Stomach smooth muscle (tissue), 2 donors: Measurements from ENCODE around the gene NUDT14.

ENCODE experiments used
- H3K27ac ChIP-seq: one replicate; pipeline ENCODE4 v1.7.0; 2013; ENCODE audit warnings: mild to moderate bottlenecking, low read length, inconsistent platforms
- H3K27me3 ChIP-seq, 2 donors: one replicate each; pipeline ENCODE4 v1.7.0; 2013; ENCODE audit warnings: low read length in 2 of 2; ENCODE audit not compliant: insufficient read depth in 2 of 2, control insufficient read depth in 1 of 2
- H3K36me3 ChIP-seq, 2 donors: one replicate each; pipeline ENCODE4 v1.7.0; 2013; ENCODE audit warnings: low read length in 2 of 2; ENCODE audit not compliant: control insufficient read depth in 2 of 2, insufficient read depth in 2 of 2
- H3K4me1 ChIP-seq: one replicate; pipeline ENCODE4 v1.7.0; 2013; ENCODE audit warnings: low read length; ENCODE audit not compliant: control insufficient read depth, insufficient read depth
- H3K4me3 ChIP-seq, 2 donors: one replicate each; pipeline ENCODE4 v1.7.0; 2013; ENCODE audit warnings: low read length in 2 of 2
- H3K9ac ChIP-seq, 2 donors: one replicate each; pipeline ENCODE4 v1.7.0; 2013; ENCODE audit warnings: low read length in 2 of 2, mild to moderate bottlenecking in 1 of 2
- H3K9me3 ChIP-seq, 2 donors: one replicate each; pipeline ENCODE4 v1.7.0; 2013; ENCODE audit warnings: low read length in 2 of 2; ENCODE audit not compliant: control insufficient read depth in 2 of 2
- donor health status: healthy.
- donor health status: Pancreatic carcinoma.

NUDT14 gene

DNA sequence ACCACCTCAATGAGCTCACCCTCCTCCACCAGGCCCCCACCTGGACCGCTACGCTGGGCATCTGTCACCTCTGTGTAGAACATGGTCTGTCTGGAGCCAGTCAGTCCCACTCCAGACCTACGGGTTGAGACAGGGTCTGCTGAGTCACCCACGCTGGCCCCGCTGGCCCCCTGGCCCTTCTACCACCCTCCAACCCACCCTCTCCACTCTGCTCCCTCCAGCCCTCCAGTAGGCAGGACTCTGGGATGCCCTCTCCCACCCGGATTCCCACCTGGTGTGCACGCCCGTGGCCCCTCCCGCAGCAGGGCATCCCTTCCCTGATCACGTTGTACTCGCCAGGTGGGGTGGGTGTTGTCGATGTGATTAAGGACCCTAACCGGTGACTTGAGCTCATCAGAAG lies 8.0 kb downstream of the NUDT14 start:
- Histone ChIP-seq H3K27me3 (peaks cover 2 to 6% of the 10 kb centered on the region in 2 donors), H3K9ac (no peak overlapping the region), H3K9me3 (no peaks in the 10 kb centered on the region), H3K36me3 (no peaks in the 10 kb centered on the region), H3K27ac (no peak overlapping the region), H3K4me3 (no peak overlapping the region), H3K4me1 (peaks cover 16% of the 10 kb centered on the region)

DNA sequence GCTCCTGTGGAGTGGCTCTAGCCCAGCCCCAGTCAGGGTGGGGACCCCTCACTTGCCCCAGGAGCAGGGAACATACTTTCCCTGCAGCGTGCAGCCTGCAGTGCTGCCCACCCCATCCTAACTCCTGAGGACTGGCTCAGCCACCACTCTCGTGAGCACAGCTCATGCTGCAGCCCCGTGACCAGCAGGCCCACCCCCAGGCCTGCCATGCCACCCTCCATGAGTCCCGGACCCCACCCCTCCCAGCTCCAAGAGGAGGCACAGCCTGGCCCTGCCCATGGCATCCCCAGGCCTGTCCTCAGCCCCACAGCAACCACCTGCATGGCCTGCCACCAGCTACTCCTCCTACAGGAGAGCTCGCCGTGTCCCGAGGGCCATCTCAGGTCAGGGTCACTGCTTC lies 8.6 kb downstream of the NUDT14 start:
- peaks cover 2 to 9% of the 10 kb centered on the region in 2 donors for H3K27me3 ChIP-seq
- peaks cover 21% of the 10 kb centered on the region for H3K4me1 ChIP-seq

DNA sequence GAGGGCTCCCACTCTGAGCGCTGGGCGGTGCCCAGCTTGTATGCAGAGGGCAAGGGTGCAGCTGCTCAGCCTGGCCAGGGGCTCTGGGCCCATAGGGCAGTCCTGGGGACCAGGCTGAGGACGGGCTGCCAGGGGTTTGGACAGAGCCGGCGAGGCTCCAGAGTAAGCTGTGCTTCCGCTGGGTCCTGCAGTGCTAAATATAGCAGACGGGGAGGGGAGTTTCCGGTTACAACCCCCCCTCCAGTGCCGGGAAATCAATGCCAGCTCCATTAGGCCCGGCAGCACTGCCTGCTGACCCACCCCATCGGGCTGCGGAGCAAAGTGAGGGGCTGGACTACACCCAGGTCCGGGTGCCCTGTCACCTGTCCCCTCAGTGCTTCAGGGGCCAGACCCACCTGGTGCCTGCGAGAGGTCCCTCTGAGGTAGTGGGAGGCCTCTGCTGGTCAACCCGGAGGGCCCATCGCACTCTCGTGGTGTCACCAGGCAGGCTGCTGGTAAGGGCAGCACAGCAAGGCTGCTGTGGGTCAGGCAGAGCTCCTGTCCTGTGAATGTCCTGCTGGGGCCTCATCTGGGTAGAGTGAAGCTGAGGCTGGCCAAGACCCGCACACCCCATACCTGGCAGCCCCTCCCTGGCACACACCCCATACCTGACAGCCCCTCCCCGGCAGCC lies 10.0 kb downstream of the NUDT14 start:
- H3K4me1 ChIP-seq = peaks cover 29% of the 10 kb centered on the region
- H3K9ac ChIP-seq = no peak overlapping the region
- H3K36me3 ChIP-seq = no peaks in the 10 kb centered on the region
- peaks cover 8 to 19% of the 10 kb centered on the region in 2 donors for H3K27me3 ChIP-seq
- no peak overlapping the region for H3K4me3 ChIP-seq
- no peaks in the 10 kb centered on the region for H3K9me3 ChIP-seq
- H3K27ac ChIP-seq = no peak overlapping the region

More for the DNA sequence above, 8.6 kb downstream of the NUDT14 start:
- H3K9ac ChIP-seq = no peak overlapping the region
- H3K4me3 ChIP-seq = no peak overlapping the region
- no peaks in the 10 kb centered on the region for H3K9me3 ChIP-seq
- no peaks in the 10 kb centered on the region for H3K36me3 ChIP-seq
- no peak overlapping the region for H3K27ac ChIP-seq

DNA sequence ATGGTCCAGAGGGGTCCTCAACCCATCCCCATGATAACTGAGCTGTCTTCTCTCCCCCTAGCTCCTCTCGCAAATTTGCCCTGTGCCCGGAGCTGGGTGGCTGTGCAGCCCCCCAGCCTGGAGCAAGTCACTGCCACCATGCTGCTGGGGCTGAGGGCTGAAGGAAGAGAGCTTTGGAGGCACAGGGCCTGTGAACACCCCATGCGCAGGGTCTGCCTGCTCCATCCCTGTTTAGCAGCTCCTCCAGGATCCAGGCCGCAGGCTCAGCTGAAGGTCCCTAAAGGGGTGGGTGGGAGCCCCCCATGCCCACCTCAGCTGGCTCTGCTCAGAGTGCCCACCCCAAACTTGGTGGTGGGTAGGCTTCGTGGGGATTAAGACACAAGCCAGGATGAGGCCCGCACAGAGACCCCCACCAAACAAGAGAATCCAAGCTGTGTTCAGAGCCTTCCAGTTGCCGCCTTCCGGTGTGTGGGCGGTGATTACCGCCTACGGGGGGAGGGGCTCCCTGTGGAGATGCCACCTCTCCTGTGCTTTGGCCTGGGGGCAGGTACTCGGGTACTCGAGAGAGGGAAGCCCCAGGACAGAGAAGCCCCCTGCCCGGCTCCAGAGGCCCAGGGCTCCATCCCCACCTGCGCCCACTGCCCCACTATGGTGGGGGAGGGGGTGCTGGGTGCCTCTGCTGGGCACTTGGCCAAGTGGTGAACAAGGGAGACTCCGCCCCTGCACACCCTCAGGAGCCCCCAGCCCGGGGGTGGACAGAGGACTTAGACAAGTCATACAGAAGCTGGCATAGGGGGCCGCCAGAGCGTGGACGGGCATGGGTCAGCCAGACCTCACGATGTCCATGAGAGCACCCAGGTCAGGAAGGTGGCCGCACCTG lies 11.1 kb downstream of the NUDT14 start:
- Histone ChIP-seq H3K36me3 (no peaks in the 10 kb centered on the region), H3K4me1 (peaks cover 28% of the 10 kb centered on the region), H3K9ac (no peak overlapping the region), H3K27ac (no peak overlapping the region), H3K27me3 (peaks cover 9 to 19% of the 10 kb centered on the region in 2 donors), H3K9me3 (no peaks in the 10 kb centered on the region), H3K4me3 (no peak overlapping the region)

DNA sequence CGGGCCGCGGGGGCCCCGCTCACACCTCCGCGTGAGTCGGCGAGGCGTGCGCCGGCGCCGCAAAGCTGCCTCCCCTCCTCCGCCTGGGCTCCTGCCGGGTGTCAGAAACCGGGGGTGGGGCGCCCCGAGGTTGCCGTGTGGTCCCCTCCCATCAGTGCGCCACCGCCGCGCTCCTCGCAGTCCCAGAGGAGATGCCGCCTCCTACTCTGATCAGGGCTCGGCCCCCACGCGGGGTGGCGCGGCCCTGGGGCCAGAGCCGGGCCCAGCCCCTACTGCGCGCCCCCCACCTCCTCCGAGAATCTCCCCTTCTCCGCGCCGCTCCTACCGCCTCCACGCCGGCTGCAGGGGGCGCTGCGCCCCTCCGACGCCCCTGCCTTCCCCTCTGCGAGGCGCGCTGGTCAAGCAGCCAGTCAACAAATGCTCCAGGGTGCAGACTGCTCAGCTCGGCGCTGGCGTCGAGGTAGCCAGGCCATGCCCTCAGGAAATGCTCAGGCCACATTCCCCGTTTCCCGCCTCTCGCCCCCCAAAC lies 12.1 kb downstream of the NUDT14 start:
- Histone ChIP-seq H3K9me3 (no peaks in the 10 kb centered on the region), H3K27ac (no peak overlapping the region)

DNA sequence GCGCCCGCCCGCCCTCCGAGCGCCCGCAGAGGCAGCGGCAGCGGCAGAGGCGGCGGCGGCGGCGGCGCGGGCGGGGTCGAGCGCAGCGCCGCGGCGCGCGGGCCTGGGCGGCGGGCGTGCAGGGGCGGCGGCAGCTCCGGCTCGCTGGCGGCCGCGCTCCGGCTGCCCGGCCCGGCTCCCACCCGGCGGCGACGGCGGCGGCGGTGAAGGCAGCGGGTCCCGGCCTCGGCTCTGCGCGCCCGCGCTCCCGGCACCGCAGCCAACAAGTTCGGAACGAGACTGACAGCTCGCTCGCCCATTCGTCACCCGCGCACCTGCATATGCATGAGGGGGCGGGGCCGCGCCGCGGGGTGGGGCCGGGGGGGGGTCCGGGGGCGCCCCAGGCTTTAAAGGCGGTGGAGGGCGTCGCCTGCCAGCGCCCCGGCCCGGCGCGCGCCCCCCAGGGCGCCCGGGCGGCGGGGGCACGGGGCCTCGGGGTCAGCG lies 12.6 kb downstream of the NUDT14 start, which contains the start of gene JAG2:
Gene JAG2 (minus strand): TSS at position 281 of the 483 bp plus-strand sequence. CDS start 356 bp downstream, outside the sequence.
- H3K9ac ChIP-seq = no peak within 1 kb of the TSS
- no peaks in the 10 kb centered on the region for H3K36me3 ChIP-seq
- peak within 1 kb of the TSS; percentile 35 to 68 for H3K4me3 ChIP-seq
- H3K27me3 ChIP-seq = peaks cover 10 to 19% of the 10 kb centered on the region in 2 donors
- H3K27ac ChIP-seq = no peak within 1 kb of the TSS
- H3K4me1 ChIP-seq = peaks cover 25% of the 10 kb centered on the region
- H3K9me3 ChIP-seq = no peaks in the 10 kb centered on the region

More for the DNA sequence above, 12.1 kb downstream of the NUDT14 start:
- Histone ChIP-seq H3K36me3 (no peaks in the 10 kb centered on the region), H3K4me1 (peaks cover 25% of the 10 kb centered on the region), H3K4me3 (peak overlapping the region in 1 of 2 donors; percentile 35), H3K27me3 (peaks cover 10 to 19% of the 10 kb centered on the region in 2 donors), H3K9ac (no peak overlapping the region)

DNA sequence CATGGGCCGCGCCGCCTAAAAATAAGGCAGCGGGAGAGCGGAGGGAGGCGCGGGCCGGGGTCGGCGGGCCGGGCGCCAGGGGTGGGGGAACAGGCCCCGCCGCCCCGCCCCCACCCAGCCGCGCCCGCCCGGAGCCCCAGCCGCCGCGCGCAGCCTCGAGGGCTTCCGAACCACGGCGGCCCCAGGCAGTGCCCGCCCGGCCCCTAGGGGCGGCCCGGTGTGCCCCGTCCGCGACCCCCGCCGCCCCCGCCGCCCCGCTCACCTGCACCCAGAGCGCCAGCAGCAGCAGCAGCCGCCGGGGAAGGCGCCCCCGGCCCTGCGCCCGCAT lies 13.1 kb downstream of the NUDT14 start:
- H3K4me1 ChIP-seq = peaks cover 25% of the 10 kb centered on the region
- H3K27me3 ChIP-seq = peaks cover 10 to 19% of the 10 kb centered on the region in 2 donors
- H3K4me3 ChIP-seq = peak overlapping the region in 1 of 2 donors; percentile 68
- no peak overlapping the region for H3K27ac ChIP-seq
- no peaks in the 10 kb centered on the region for H3K9me3 ChIP-seq
- no peaks in the 10 kb centered on the region for H3K36me3 ChIP-seq
- H3K9ac ChIP-seq = no peak overlapping the region

DNA sequence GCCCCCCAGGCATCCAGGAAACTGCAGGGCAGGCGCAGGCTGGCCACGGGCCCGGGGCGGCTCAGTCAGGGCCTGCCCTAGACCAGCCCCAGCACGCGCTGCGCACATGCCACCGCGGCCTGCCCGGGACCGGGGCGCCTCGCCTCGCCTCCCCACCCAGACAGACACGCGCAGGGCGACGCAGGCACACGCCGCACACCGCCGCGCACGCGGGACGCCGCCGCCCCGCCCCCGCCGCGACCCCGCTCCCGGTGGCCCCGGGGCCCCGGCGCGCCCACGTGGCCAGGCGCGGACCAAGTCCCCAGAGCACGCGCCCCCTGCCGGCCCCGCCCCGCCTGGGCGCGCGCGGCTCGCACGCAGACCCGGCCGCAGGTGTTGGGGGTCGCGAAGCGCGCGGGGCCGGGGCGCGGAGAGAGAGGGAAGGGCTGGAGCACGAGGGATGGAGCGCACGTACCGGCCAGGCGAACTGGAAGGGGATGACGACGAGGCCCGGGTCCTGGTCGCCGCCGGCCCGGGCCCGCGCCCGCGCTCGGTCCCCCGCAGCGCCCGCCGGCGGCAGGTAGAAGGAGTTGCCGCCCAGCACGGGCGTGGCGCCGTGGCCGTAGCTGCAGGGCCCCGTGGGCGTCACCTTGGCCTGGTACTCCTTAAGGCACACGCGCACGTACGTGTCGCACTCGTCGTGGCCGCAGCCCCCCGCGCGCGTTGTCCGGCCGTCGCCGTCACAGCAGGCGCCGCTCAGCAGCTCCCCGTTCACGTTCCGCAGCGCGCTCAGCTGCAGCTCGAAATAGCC lies 13.6 kb downstream of the NUDT14 start:
- no peak overlapping the region for H3K9ac ChIP-seq
- H3K4me1 ChIP-seq = peaks cover 25% of the 10 kb centered on the region
- H3K27ac ChIP-seq = no peak overlapping the region
- H3K4me3 ChIP-seq = peak overlapping the region; percentile 35 to 68
- peaks cover 11 to 19% of the 10 kb centered on the region in 2 donors for H3K27me3 ChIP-seq
- no peaks in the 10 kb centered on the region for H3K9me3 ChIP-seq
- no peaks in the 10 kb centered on the region for H3K36me3 ChIP-seq

DNA sequence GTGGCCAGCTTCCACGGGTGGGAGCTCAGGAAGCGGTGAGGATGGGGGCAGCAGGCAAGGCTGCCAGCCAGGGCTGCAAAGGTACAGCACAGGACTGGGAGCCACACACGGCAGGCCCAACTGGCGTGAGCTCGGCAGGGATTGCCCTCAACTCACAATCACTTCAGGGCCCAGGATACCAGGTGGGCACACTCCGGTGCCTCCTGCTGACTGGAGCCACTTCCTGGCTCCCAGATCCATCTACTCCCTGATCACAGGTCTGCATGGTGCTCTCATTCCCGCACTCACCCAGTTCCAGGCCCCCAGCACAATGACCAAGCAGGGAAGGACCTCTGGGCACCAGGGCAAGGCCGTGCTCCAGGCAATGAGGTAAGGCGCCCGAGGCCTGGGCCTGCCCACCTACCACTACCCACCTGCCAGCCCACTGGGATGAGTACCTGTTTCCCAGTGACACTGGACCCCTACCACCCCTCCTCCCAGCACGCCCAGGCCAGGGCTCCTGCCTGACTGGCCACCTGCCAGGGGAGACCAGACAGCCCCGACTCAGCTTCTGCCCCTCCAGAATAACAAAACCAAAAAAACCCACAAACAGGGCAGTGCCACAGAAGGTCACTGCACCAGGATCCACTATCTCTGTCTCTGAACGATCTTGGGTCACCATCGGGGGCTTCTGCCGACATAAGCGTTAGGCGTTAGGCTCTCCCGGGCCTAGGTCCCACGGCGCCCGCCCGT lies 14.4 kb downstream of the NUDT14 start:
- H3K9ac ChIP-seq = no peak overlapping the region
- H3K36me3 ChIP-seq = no peaks in the 10 kb centered on the region
- H3K27ac ChIP-seq = no peak overlapping the region
- peaks cover 28% of the 10 kb centered on the region for H3K4me1 ChIP-seq
- H3K9me3 ChIP-seq = no peaks in the 10 kb centered on the region
- peaks cover 13 to 19% of the 10 kb centered on the region in 2 donors for H3K27me3 ChIP-seq
- H3K4me3 ChIP-seq = no peak overlapping the region
